ENCODE measurements around the gene MB. TPM values are rescaled to one million over a fixed set of nuclear protein-coding genes. Genes with fewer than 3 reads are reported as not detected.

Gene MB
- polyA plus RNA-seq, 3 donors, result 0.30 to 0.77 TPM; not detected in 1

Other genes with a start within 250 kb of the MB start
- gene HMOX1, start 236.2 kb downstream of the MB start, polyA plus RNA-seq (ENCODE audit: insufficient read length in 3 of 3), result 10 to 100 TPM; 38.1 to 53.3 (median 52.8) TPM
- gene MCM5, start 217.2 kb downstream of the MB start, polyA plus RNA-seq (ENCODE audit: insufficient read length in 3 of 3), result 10 to 100 TPM; 66.3 to 91.3 (median 82.8) TPM
- gene RASD2, start 76.5 kb downstream of the MB start, polyA plus RNA-seq (ENCODE audit: insufficient read length in 3 of 3), result 1 to 10 TPM; 1.1 to 2.6 (median 2.2) TPM
- gene APOL6, start 31.1 kb upstream of the MB start, polyA plus RNA-seq (ENCODE audit: insufficient read length in 3 of 3), result 1 to 10 TPM; 2.7 to 4.0 (median 3.5) TPM
- gene APOL5, start 100.5 kb upstream of the MB start, polyA plus RNA-seq (ENCODE audit: insufficient read length in 3 of 3), result under 1 TPM in 1 of 3 donors, not detected in 2; 0.07 TPM